ENCODE measurements around the gene AKAP9. TPM values are rescaled to one million over a fixed set of nuclear protein-coding genes. Genes with fewer than 3 reads are reported as not detected.
"Not testable (repeated sequence)": the region's sequence is repeated elsewhere in the genome, so short reads cannot be mapped to it uniquely, and the experiment has no call there.

The AKAP9 gene
- 16.3 TPM for polyA plus RNA-seq (2013, experiment 1 of 2)
- 18.7 TPM for polyA plus RNA-seq (2013, experiment 2 of 2)

- Histone ChIP-seq H3K4me1 (ENCODE audit: control insufficient read depth, insufficient read depth, low read length, poor library complexity, severe bottlenecking) (no peaks in the 10 kb centered on the region), H3K36me3 (ENCODE audit: control insufficient read depth, insufficient read depth, low read length) (no peaks in the 10 kb centered on the region), H3K9me3 (ENCODE audit: control insufficient read depth, low read length) (peaks cover 3% of the 10 kb centered on the region), H3K27ac (ENCODE audit: low read depth, low read length, severe bottlenecking) (peak within 1 kb of the TSS; percentile 91), H3K4me3 (ENCODE audit: extremely low read depth, insufficient read depth, low read length, poor library complexity, severe bottlenecking) (peak within 1 kb of the TSS; percentile 71)
- 0 to 1% methylated on average over 27 to 31 of the region's 59 CpGs for WGBS, 2 experiments (ENCODE audit: insufficient coverage in 2 of 2)
These were observed at the start of gene AKAP9 for GRCh38 chr7:91940572-91941341. Gene AKAP9 (plus strand): TSS chr7:91940862. CDS start chr7:91941100, 238 bp downstream.

DNA sequence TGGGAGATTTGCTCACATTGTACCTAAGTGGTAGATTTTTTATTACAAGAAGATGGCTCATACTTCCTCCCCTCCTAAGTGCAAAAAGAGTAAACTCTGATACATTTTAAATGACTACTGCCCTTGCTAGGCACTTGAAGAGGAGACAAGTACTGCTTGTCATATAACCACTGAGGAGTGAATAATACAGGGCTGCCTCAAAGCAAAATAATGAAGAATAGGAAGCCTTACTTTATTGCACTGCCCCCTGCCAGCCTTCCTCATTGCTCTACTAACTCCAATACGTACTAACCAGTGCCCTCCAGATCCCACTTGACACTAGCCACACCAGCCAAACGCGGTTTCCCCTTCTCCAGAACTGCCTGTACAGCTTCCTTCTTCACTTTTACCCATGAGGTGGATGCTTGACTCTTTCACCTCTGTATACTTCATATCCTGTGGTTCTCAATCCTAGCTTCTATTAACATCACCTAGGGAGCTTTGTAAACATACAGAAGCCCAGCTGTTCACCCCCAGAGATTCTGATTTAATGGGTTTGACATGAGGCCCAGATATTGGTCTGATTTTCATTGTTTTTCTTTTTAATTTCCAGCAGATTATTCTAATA, 48.5 kb upstream of the AKAP9 start:
- 80 to 83% methylated on average over 3 of the region's 3 CpGs for WGBS, 2 experiments (ENCODE audit: insufficient coverage in 2 of 2)
- Histone ChIP-seq H3K9me3 (ENCODE audit: control insufficient read depth, low read length) (no peaks in the 10 kb centered on the region), H3K36me3 (ENCODE audit: control insufficient read depth, insufficient read depth, low read length) (no peaks in the 10 kb centered on the region), H3K4me1 (ENCODE audit: control insufficient read depth, insufficient read depth, low read length, poor library complexity, severe bottlenecking) (peaks cover 6% of the 10 kb centered on the region), H3K27ac (ENCODE audit: low read depth, low read length, severe bottlenecking) (no peak overlapping the region), H3K4me3 (ENCODE audit: extremely low read depth, insufficient read depth, low read length, poor library complexity, severe bottlenecking) (no peak overlapping the region)

DNA sequence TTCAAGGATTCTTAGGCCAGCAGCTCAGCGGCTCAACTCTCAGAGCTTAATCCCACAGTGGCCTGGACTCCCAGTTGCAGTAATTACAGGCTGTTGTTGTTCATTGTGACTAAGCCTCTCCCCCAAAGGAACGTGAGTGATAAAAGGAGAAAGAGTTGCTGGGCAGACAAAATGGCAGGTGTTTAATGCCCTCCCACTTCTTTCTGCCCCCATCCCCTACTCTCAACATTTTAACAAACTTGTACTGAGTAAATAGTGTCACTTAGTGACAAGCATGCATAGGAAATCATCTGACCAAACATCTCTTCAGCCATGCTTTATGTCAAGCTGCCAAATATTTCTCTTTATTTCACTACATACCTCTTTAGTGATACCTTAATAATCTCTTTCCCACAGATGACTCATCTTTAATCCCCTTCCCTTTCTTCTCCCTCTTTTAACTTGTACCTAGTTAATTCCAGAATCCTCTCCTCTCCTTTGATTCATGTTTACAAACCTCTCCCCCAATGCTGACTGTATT, 47.8 kb upstream of the AKAP9 start:
- 67% methylated on average over 1 of the region's 2 CpGs; no CpG with 5 or more reads in 1 of the 2 experiments for WGBS, 2 experiments (ENCODE audit: insufficient coverage in 2 of 2)

DNA sequence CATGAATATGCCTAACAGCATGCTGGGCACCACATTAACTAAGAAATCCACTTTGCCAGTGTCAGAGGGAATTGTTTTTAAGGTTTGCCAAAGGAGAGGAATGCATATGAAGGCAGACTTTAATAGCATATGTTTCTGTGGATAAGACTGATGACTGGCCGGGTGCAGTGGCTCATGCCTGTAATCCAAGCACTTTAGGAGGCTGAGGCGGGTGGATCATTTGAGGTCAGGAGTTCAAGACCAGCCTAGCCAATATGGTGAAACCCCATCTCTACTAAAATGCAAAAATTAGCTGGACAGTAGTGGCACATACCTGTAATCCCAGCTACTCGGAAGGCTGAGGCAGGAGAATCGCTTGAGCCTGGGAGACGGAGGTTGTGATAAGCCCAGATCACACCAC, 47.0 kb upstream of the AKAP9 start:
- H3K4me3 ChIP-seq (ENCODE audit: extremely low read depth, insufficient read depth, low read length, poor library complexity, severe bottlenecking); H3K4me1 ChIP-seq (ENCODE audit: control insufficient read depth, insufficient read depth, low read length, poor library complexity, severe bottlenecking); H3K9me3 ChIP-seq (ENCODE audit: control insufficient read depth, low read length); H3K36me3 ChIP-seq (ENCODE audit: control insufficient read depth, insufficient read depth, low read length); H3K27ac ChIP-seq (ENCODE audit: low read depth, low read length, severe bottlenecking): not testable (repeated sequence)
- WGBS, 2 experiments (ENCODE audit: insufficient coverage in 2 of 2): 90 to 100% methylated on average over 3 to 4 of the region's 5 CpGs

More for the DNA sequence above, 47.8 kb upstream of the AKAP9 start:
- H3K36me3 ChIP-seq (ENCODE audit: control insufficient read depth, insufficient read depth, low read length): no peaks in the 10 kb centered on the region
- no peaks in the 10 kb centered on the region for H3K9me3 ChIP-seq (ENCODE audit: control insufficient read depth, low read length)
- peaks cover 6% of the 10 kb centered on the region for H3K4me1 ChIP-seq (ENCODE audit: control insufficient read depth, insufficient read depth, low read length, poor library complexity, severe bottlenecking)
- no peak overlapping the region for H3K4me3 ChIP-seq (ENCODE audit: extremely low read depth, insufficient read depth, low read length, poor library complexity, severe bottlenecking)
- no peak overlapping the region for H3K27ac ChIP-seq (ENCODE audit: low read depth, low read length, severe bottlenecking)

- peaks cover 6% of the 10 kb centered on the region for H3K4me1 ChIP-seq (ENCODE audit: control insufficient read depth, insufficient read depth, low read length, poor library complexity, severe bottlenecking)
- WGBS, 2 experiments (ENCODE audit: insufficient coverage in 2 of 2): 60% methylated on average over 1 of the region's 1 CpG; no CpG with 5 or more reads in 1 of the 2 experiments
These were observed 45.7 kb upstream of the AKAP9 start for GRCh38 chr7:91894781-91895480.

GRCh38 chr7:91898240-91898992, 42.2 kb upstream of the AKAP9 start:
- WGBS, 2 experiments (ENCODE audit: insufficient coverage in 2 of 2): 94 to 97% methylated on average over 5 of the region's 10 CpGs
- Histone ChIP-seq H3K27ac (ENCODE audit: low read depth, low read length, severe bottlenecking) (no peak overlapping the region), H3K9me3 (ENCODE audit: control insufficient read depth, low read length) (no peaks in the 10 kb centered on the region), H3K36me3 (ENCODE audit: control insufficient read depth, insufficient read depth, low read length) (no peaks in the 10 kb centered on the region), H3K4me1 (ENCODE audit: control insufficient read depth, insufficient read depth, low read length, poor library complexity, severe bottlenecking) (no peaks in the 10 kb centered on the region), H3K4me3 (ENCODE audit: extremely low read depth, insufficient read depth, low read length, poor library complexity, severe bottlenecking) (no peak overlapping the region)

More at GRCh38 chr7:91894781-91895480, 45.7 kb upstream of the AKAP9 start:
- Histone ChIP-seq H3K4me3 (ENCODE audit: extremely low read depth, insufficient read depth, low read length, poor library complexity, severe bottlenecking) (no peak overlapping the region), H3K27ac (ENCODE audit: low read depth, low read length, severe bottlenecking) (no peak overlapping the region), H3K36me3 (ENCODE audit: control insufficient read depth, insufficient read depth, low read length) (no peaks in the 10 kb centered on the region), H3K9me3 (ENCODE audit: control insufficient read depth, low read length) (no peaks in the 10 kb centered on the region)

DNA sequence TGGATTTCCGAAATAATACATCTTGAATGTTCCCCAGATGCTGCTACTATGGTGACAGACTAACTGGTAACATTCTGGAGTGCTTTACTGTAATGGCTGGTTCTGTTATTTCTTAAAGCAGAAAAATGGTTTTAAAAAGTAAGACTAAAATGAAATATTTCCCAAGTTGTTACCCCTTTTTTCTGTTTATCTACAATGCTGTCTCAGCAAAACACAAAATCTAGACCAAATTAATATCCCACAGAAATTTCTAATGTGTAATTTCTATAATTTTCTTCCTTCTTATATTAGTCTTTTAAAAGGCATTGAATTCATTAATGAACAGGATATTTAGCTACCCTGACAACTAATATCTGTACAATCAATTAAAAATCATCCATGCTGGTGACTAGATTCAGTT, 41.1 kb upstream of the AKAP9 start:
- Histone ChIP-seq H3K36me3 (ENCODE audit: control insufficient read depth, insufficient read depth, low read length) (no peaks in the 10 kb centered on the region), H3K4me3 (ENCODE audit: extremely low read depth, insufficient read depth, low read length, poor library complexity, severe bottlenecking) (no peak overlapping the region), H3K4me1 (ENCODE audit: control insufficient read depth, insufficient read depth, low read length, poor library complexity, severe bottlenecking) (no peaks in the 10 kb centered on the region), H3K9me3 (ENCODE audit: control insufficient read depth, low read length) (no peaks in the 10 kb centered on the region), H3K27ac (ENCODE audit: low read depth, low read length, severe bottlenecking) (no peak overlapping the region)
- WGBS, 2 experiments (ENCODE audit: insufficient coverage in 2 of 2): no CpG with 5 or more reads among the region's 1 CpG

GRCh38 chr7:91910171-91910570, 30.5 kb upstream of the AKAP9 start:
- WGBS, 2 experiments (ENCODE audit: insufficient coverage in 2 of 2): no CpG with 5 or more reads among the region's 1 CpG
- no peak overlapping the region for H3K4me3 ChIP-seq (ENCODE audit: extremely low read depth, insufficient read depth, low read length, poor library complexity, severe bottlenecking)
- H3K4me1 ChIP-seq (ENCODE audit: control insufficient read depth, insufficient read depth, low read length, poor library complexity, severe bottlenecking): no peaks in the 10 kb centered on the region
- peaks cover 3% of the 10 kb centered on the region for H3K9me3 ChIP-seq (ENCODE audit: control insufficient read depth, low read length)
- H3K27ac ChIP-seq (ENCODE audit: low read depth, low read length, severe bottlenecking): no peak overlapping the region
- no peaks in the 10 kb centered on the region for H3K36me3 ChIP-seq (ENCODE audit: control insufficient read depth, insufficient read depth, low read length)

- no peaks in the 10 kb centered on the region for H3K4me1 ChIP-seq (ENCODE audit: control insufficient read depth, insufficient read depth, low read length, poor library complexity, severe bottlenecking)
- no peak overlapping the region for H3K27ac ChIP-seq (ENCODE audit: low read depth, low read length, severe bottlenecking)
- peaks cover 3% of the 10 kb centered on the region for H3K9me3 ChIP-seq (ENCODE audit: control insufficient read depth, low read length)
- WGBS, 2 experiments (ENCODE audit: insufficient coverage in 2 of 2): 89 to 98% methylated on average over 4 of the region's 4 CpGs
- no peak overlapping the region for H3K4me3 ChIP-seq (ENCODE audit: extremely low read depth, insufficient read depth, low read length, poor library complexity, severe bottlenecking)
- no peaks in the 10 kb centered on the region for H3K36me3 ChIP-seq (ENCODE audit: control insufficient read depth, insufficient read depth, low read length)
These were observed 29.5 kb upstream of the AKAP9 start for GRCh38 chr7:91911121-91911520.

DNA sequence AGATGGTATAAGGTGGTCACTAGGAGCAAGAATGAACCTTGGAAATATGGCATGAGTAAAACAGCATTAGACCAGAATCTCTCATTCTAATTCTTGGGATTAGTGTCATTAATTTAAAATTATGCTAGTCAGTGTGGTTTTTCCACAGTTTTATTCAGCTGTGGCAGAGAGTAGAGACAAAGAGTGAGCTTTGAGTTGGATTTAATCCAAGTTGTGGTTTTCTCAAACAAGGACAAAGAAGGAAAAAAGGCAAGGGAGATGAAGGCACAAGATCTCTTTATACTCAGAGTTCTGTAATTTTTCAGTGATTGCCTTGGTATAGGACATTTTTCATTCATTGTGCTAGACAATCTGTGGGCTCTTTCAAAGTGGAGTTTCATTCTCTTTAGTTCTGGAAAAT, 28.2 kb upstream of the AKAP9 start:
- no peak overlapping the region for H3K4me3 ChIP-seq (ENCODE audit: extremely low read depth, insufficient read depth, low read length, poor library complexity, severe bottlenecking)
- no peak overlapping the region for H3K27ac ChIP-seq (ENCODE audit: low read depth, low read length, severe bottlenecking)
- no peaks in the 10 kb centered on the region for H3K4me1 ChIP-seq (ENCODE audit: control insufficient read depth, insufficient read depth, low read length, poor library complexity, severe bottlenecking)
- H3K36me3 ChIP-seq (ENCODE audit: control insufficient read depth, insufficient read depth, low read length): no peaks in the 10 kb centered on the region
- H3K9me3 ChIP-seq (ENCODE audit: control insufficient read depth, low read length): peaks cover 3% of the 10 kb centered on the region

All from mesodermal cell (in vitro differentiated cells).